ENCODE data around the gene DTNA.
"Not testable (repeated sequence)": the region's sequence is repeated elsewhere in the genome, so short reads cannot be mapped to it uniquely, and the experiment has no call there.

Gene DTNA

GRCh38 chr18:34730774-34731173 is 20.7 kb downstream of the DTNA start:
- Histone ChIP-seq H3K4me1 (ENCODE audit: control extremely low read depth in 1 of 4, control insufficient read depth in 4 of 4, insufficient read depth in 4 of 4, low read length in 3 of 4) (peaks cover 0 to 4% (median 0%) of the 10 kb centered on the region in 4 experiments), H3K27me3 (replicated peaks in 2 of 5; ENCODE audit: control insufficient read depth in 4 of 5, insufficient read depth in 5 of 5, low read length in 4 of 5) (peaks cover 0 to 2% (median 0%) of the 10 kb centered on the region in 5 experiments), H3K27ac (ENCODE audit: insufficient read depth in 1 of 2, low read depth in 1 of 2, low read length in 2 of 2, poor library complexity in 1 of 2, severe bottlenecking in 2 of 2) (no peak overlapping the region), H3K36me3 (ENCODE audit: control insufficient read depth in 4 of 4, insufficient read depth in 4 of 4, low read length in 3 of 4) (no peaks in the 10 kb centered on the region), H3K4me3 (ENCODE audit: control insufficient read depth in 1 of 7, extremely low read depth in 1 of 7, insufficient read depth in 4 of 7, low read depth in 2 of 7, low read length in 6 of 7) (no peak overlapping the region), H3K9me3 (ENCODE audit: control extremely low read depth in 1 of 5, control insufficient read depth in 4 of 5, insufficient read depth in 2 of 5, low read depth in 1 of 5, low read length in 4 of 5) (no peaks in the 10 kb centered on the region)
- POLR2A ChIA-PET = no interaction called here
- no peak for DNase-seq
- CTCF ChIA-PET = interaction anchor here (1.2 to 2.6 kb wide), 3 partner anchors 8 to 57 kb away, joined by 3 to 11 read pairs (median 8); partner anchors contain the start of gene DTNA

- Histone ChIP-seq H3K9me3 (ENCODE audit: control extremely low read depth in 1 of 5, control insufficient read depth in 4 of 5, insufficient read depth in 2 of 5, low read depth in 1 of 5, low read length in 4 of 5) (no peaks in the 10 kb centered on the region), H3K4me3 (ENCODE audit: control insufficient read depth in 1 of 7, extremely low read depth in 1 of 7, insufficient read depth in 4 of 7, low read depth in 2 of 7, low read length in 6 of 7) (no peak overlapping the region), H3K27ac (ENCODE audit: insufficient read depth in 1 of 2, low read depth in 1 of 2, low read length in 2 of 2, poor library complexity in 1 of 2, severe bottlenecking in 2 of 2) (no peak overlapping the region), H3K36me3 (ENCODE audit: control insufficient read depth in 4 of 4, insufficient read depth in 4 of 4, low read length in 3 of 4) (no peaks in the 10 kb centered on the region), H3K27me3 (replicated peaks in 2 of 5; ENCODE audit: control insufficient read depth in 4 of 5, insufficient read depth in 5 of 5, low read length in 4 of 5) (peaks cover 0 to 2% (median 0%) of the 10 kb centered on the region in 5 experiments), H3K4me1 (ENCODE audit: control extremely low read depth in 1 of 4, control insufficient read depth in 4 of 4, insufficient read depth in 4 of 4, low read length in 3 of 4) (peaks cover 0 to 4% (median 0%) of the 10 kb centered on the region in 4 experiments)
- ChIA-PET CTCF (no interaction called here), POLR2A (no interaction called here)
- no CpG with 5 or more reads among the region's 1 CpG for WGBS (ENCODE audit: insufficient coverage)
- no peak for DNase-seq
Measured at GRCh38 chr18:34734056-34734455, 24.0 kb downstream of the DTNA start.

- POLR2A ChIA-PET = not testable (repeated sequence)
Measured at GRCh38 chr18:34734526-34734925, 24.4 kb downstream of the DTNA start.

GRCh38 chr18:34738175-34738894 is 28.2 kb downstream of the DTNA start:
- Histone ChIP-seq H3K9me3 (ENCODE audit: control extremely low read depth in 1 of 5, control insufficient read depth in 4 of 5, insufficient read depth in 2 of 5, low read depth in 1 of 5, low read length in 4 of 5) (no peaks in the 10 kb centered on the region), H3K36me3 (ENCODE audit: control insufficient read depth in 4 of 4, insufficient read depth in 4 of 4, low read length in 3 of 4) (no peaks in the 10 kb centered on the region), H3K4me1 (ENCODE audit: control extremely low read depth in 1 of 4, control insufficient read depth in 4 of 4, insufficient read depth in 4 of 4, low read length in 3 of 4) (no peaks in the 10 kb centered on the region), H3K27me3 (replicated peaks in 2 of 5; ENCODE audit: control insufficient read depth in 4 of 5, insufficient read depth in 5 of 5, low read length in 4 of 5) (peaks cover 0 to 5% (median 0%) of the 10 kb centered on the region in 5 experiments), H3K27ac (ENCODE audit: insufficient read depth in 1 of 2, low read depth in 1 of 2, low read length in 2 of 2, poor library complexity in 1 of 2, severe bottlenecking in 2 of 2) (no peak overlapping the region), H3K4me3 (ENCODE audit: control insufficient read depth in 1 of 7, extremely low read depth in 1 of 7, insufficient read depth in 4 of 7, low read depth in 2 of 7, low read length in 6 of 7) (no peak overlapping the region)
- WGBS (ENCODE audit: insufficient coverage) = 84% methylated on average over 8 of the region's 9 CpGs
- ChIA-PET POLR2A (no interaction called here), CTCF (interaction anchor here (1.8 kb wide), 1 partner anchor 9 kb away, joined by 8 read pairs; no protein-coding TSS in a partner anchor)
- no peak for DNase-seq

More at GRCh38 chr18:34734526-34734925, 24.4 kb downstream of the DTNA start:
- H3K4me1 ChIP-seq (ENCODE audit: control extremely low read depth in 1 of 4, control insufficient read depth in 4 of 4, insufficient read depth in 4 of 4, low read length in 3 of 4); H3K4me3 ChIP-seq (ENCODE audit: control insufficient read depth in 1 of 7, extremely low read depth in 1 of 7, insufficient read depth in 4 of 7, low read depth in 2 of 7, low read length in 6 of 7); H3K27ac ChIP-seq (ENCODE audit: insufficient read depth in 1 of 2, low read depth in 1 of 2, low read length in 2 of 2, poor library complexity in 1 of 2, severe bottlenecking in 2 of 2); H3K9me3 ChIP-seq (ENCODE audit: control extremely low read depth in 1 of 5, control insufficient read depth in 4 of 5, insufficient read depth in 2 of 5, low read depth in 1 of 5, low read length in 4 of 5); CTCF ChIA-PET; H3K27me3 ChIP-seq (replicated peaks in 2 of 5; ENCODE audit: control insufficient read depth in 4 of 5, insufficient read depth in 5 of 5, low read length in 4 of 5); DNase-seq; H3K36me3 ChIP-seq (ENCODE audit: control insufficient read depth in 4 of 4, insufficient read depth in 4 of 4, low read length in 3 of 4): not testable (repeated sequence)

GRCh38 chr18:34740101-34740500 is 30.0 kb downstream of the DTNA start:
- Histone ChIP-seq H3K36me3 (ENCODE audit: control insufficient read depth in 4 of 4, insufficient read depth in 4 of 4, low read length in 3 of 4) (no peaks in the 10 kb centered on the region), H3K4me3 (ENCODE audit: control insufficient read depth in 1 of 7, extremely low read depth in 1 of 7, insufficient read depth in 4 of 7, low read depth in 2 of 7, low read length in 6 of 7) (no peak overlapping the region), H3K27ac (ENCODE audit: insufficient read depth in 1 of 2, low read depth in 1 of 2, low read length in 2 of 2, poor library complexity in 1 of 2, severe bottlenecking in 2 of 2) (no peak overlapping the region), H3K27me3 (replicated peaks in 2 of 5; ENCODE audit: control insufficient read depth in 4 of 5, insufficient read depth in 5 of 5, low read length in 4 of 5) (peaks cover 0 to 5% (median 0%) of the 10 kb centered on the region in 5 experiments), H3K9me3 (ENCODE audit: control extremely low read depth in 1 of 5, control insufficient read depth in 4 of 5, insufficient read depth in 2 of 5, low read depth in 1 of 5, low read length in 4 of 5) (no peaks in the 10 kb centered on the region), H3K4me1 (ENCODE audit: control extremely low read depth in 1 of 4, control insufficient read depth in 4 of 4, insufficient read depth in 4 of 4, low read length in 3 of 4) (no peaks in the 10 kb centered on the region)
- CTCF ChIA-PET = no interaction called here
- no peak for DNase-seq
- POLR2A ChIA-PET = no interaction called here
- WGBS (ENCODE audit: insufficient coverage) = no CpG with 5 or more reads among the region's 1 CpG

- no peak for DNase-seq
- peaks cover 0 to 5% (median 0%) of the 10 kb centered on the region in 5 experiments for H3K27me3 ChIP-seq (replicated peaks in 2 of 5; ENCODE audit: control insufficient read depth in 4 of 5, insufficient read depth in 5 of 5, low read length in 4 of 5)
- H3K4me3 ChIP-seq (ENCODE audit: control insufficient read depth in 1 of 7, extremely low read depth in 1 of 7, insufficient read depth in 4 of 7, low read depth in 2 of 7, low read length in 6 of 7) = no peak overlapping the region
- H3K4me1 ChIP-seq (ENCODE audit: control extremely low read depth in 1 of 4, control insufficient read depth in 4 of 4, insufficient read depth in 4 of 4, low read length in 3 of 4) = no peaks in the 10 kb centered on the region
- no peaks in the 10 kb centered on the region for H3K9me3 ChIP-seq (ENCODE audit: control extremely low read depth in 1 of 5, control insufficient read depth in 4 of 5, insufficient read depth in 2 of 5, low read depth in 1 of 5, low read length in 4 of 5)
- no peak overlapping the region for H3K27ac ChIP-seq (ENCODE audit: insufficient read depth in 1 of 2, low read depth in 1 of 2, low read length in 2 of 2, poor library complexity in 1 of 2, severe bottlenecking in 2 of 2)
- ChIA-PET POLR2A (no interaction called here), CTCF (no interaction called here)
- WGBS (ENCODE audit: insufficient coverage) = no CpG with 5 or more reads among the region's 3 CpGs
- H3K36me3 ChIP-seq (ENCODE audit: control insufficient read depth in 4 of 4, insufficient read depth in 4 of 4, low read length in 3 of 4) = no peaks in the 10 kb centered on the region
Measured at GRCh38 chr18:34740724-34741123, 30.6 kb downstream of the DTNA start.

GRCh38 chr18:34741401-34741800 is 31.3 kb downstream of the DTNA start:
- no peaks in the 10 kb centered on the region for H3K9me3 ChIP-seq (ENCODE audit: control extremely low read depth in 1 of 5, control insufficient read depth in 4 of 5, insufficient read depth in 2 of 5, low read depth in 1 of 5, low read length in 4 of 5)
- no peaks in the 10 kb centered on the region for H3K4me1 ChIP-seq (ENCODE audit: control extremely low read depth in 1 of 4, control insufficient read depth in 4 of 4, insufficient read depth in 4 of 4, low read length in 3 of 4)
- no peak for DNase-seq
- H3K27me3 ChIP-seq (replicated peaks in 2 of 5; ENCODE audit: control insufficient read depth in 4 of 5, insufficient read depth in 5 of 5, low read length in 4 of 5) = peaks cover 0 to 5% (median 0%) of the 10 kb centered on the region in 5 experiments
- 100% methylated on average over 1 of the region's 1 CpG for WGBS (ENCODE audit: insufficient coverage)
- CTCF ChIA-PET = no interaction called here
- H3K27ac ChIP-seq (ENCODE audit: insufficient read depth in 1 of 2, low read depth in 1 of 2, low read length in 2 of 2, poor library complexity in 1 of 2, severe bottlenecking in 2 of 2) = no peak overlapping the region
- no peaks in the 10 kb centered on the region for H3K36me3 ChIP-seq (ENCODE audit: control insufficient read depth in 4 of 4, insufficient read depth in 4 of 4, low read length in 3 of 4)
- POLR2A ChIA-PET = no interaction called here
- H3K4me3 ChIP-seq (ENCODE audit: control insufficient read depth in 1 of 7, extremely low read depth in 1 of 7, insufficient read depth in 4 of 7, low read depth in 2 of 7, low read length in 6 of 7) = no peak overlapping the region

Measured in common myeloid progenitor, CD34-positive (primary cell).